Panc1 (cell line): ENCODE results near the gene HEYL. TPM values are rescaled to one million over a fixed set of nuclear protein-coding genes. Genes with fewer than 3 reads are reported as not detected.

Experiments used
- total RNA-seq: library from RNA; stranded (reverse); gene quantifications from one replicate; pipeline ENCODE4 v1.2.1, GENCODE V29; 2021; ENCODE audit not compliant: unreplicated experiment

The HEYL gene
- total RNA-seq, 1 experiment from 2014 or later, result 2.3 TPM

Other genes with a start within 250 kb of the HEYL start
- 0.54 TPM for gene BMP8A, start 148.0 kb downstream of the HEYL start, total RNA-seq
- gene PABPC4, start 62.9 kb downstream of the HEYL start, total RNA-seq, result 334 TPM
- not detected for gene NT5C1A, start 32.5 kb upstream of the HEYL start, total RNA-seq
- 0.21 TPM for gene HPCAL4, start 51.8 kb upstream of the HEYL start, total RNA-seq
- gene PPIE, start 99.2 kb upstream of the HEYL start, total RNA-seq, result 53.0 TPM
- gene OXCT2, start 131.7 kb upstream of the HEYL start, total RNA-seq, result 1.9 TPM
- 3.7 TPM for gene BMP8B, start 149.2 kb upstream of the HEYL start, total RNA-seq
- gene TRIT1, start 243.9 kb upstream of the HEYL start, total RNA-seq, result 22.7 TPM